HepG2 (cell line): ENCODE measurements around the gene RAB3D. TPM values are rescaled to one million over a fixed set of nuclear protein-coding genes. Genes with fewer than 3 reads are reported as not detected.
A peak's percentile ranks its signal among the peaks of the same experiment; 100 is the strongest.

ENCODE experiments used
- BORCS8-MEF2B ChIP-seq: sonication (generic); formaldehyde crosslinking; IDR thresholded peaks from 2 replicates; pipeline ENCODE4 v1.8.0; 2022; ENCODE audit warnings: mild to moderate bottlenecking, missing genetic modification reagents
- CCDC6 ChIP-seq: sonication (generic); formaldehyde crosslinking; IDR thresholded peaks from 2 replicates; pipeline ENCODE4 v1.8.1; 2022; ENCODE audit warnings: mild to moderate bottlenecking, missing genetic modification reagents, moderate library complexity
- HES4 ChIP-seq: sonication (generic); formaldehyde crosslinking; IDR thresholded peaks from 2 replicates; pipeline ENCODE4 v1.9.0; 2021; ENCODE audit warnings: mild to moderate bottlenecking, missing genetic modification reagents, borderline replicate concordance
- HOXA9 ChIP-seq: sonication (generic); formaldehyde crosslinking; IDR thresholded peaks from 2 replicates; pipeline ENCODE4 v1.8.1; 2022; ENCODE audit warnings: missing genetic modification reagents, mild to moderate bottlenecking, moderate library complexity, borderline replicate concordance
- JUND ChIP-seq: sonication (generic); formaldehyde crosslinking; IDR thresholded peaks from 2 replicates; pipeline ENCODE4 v1.8.0; 2022; ENCODE audit warnings: mild to moderate bottlenecking, missing genetic modification reagents
- MAFF ChIP-seq: IDR thresholded peaks from 2 replicates; pipeline ENCODE4 v1.6.1; 2011; ENCODE audit warnings: low read depth, low read length, improper control_type of control experiment
- MIXL1 ChIP-seq: IDR thresholded peaks from 2 replicates; pipeline ENCODE4 v1.6.1; 2016
- NAIF1 ChIP-seq: sonication (generic); formaldehyde crosslinking; IDR thresholded peaks from 2 replicates; pipeline ENCODE4 v1.5.0; 2020; ENCODE audit warnings: mild to moderate bottlenecking, missing genetic modification reagents, borderline replicate concordance
- PRDM4 ChIP-seq: sonication (generic); formaldehyde crosslinking; IDR thresholded peaks from 2 replicates; pipeline ENCODE4 v1.9.0; 2021; ENCODE audit warnings: missing genetic modification reagents, borderline replicate concordance
- RBAK ChIP-seq: sonication (generic); formaldehyde crosslinking; IDR thresholded peaks from 2 replicates; pipeline ENCODE4 v1.5.1; 2020; ENCODE audit warnings: mild to moderate bottlenecking, missing genetic modification reagents
- REXO4 ChIP-seq: sonication (generic); formaldehyde crosslinking; IDR thresholded peaks from 2 replicates; pipeline ENCODE4 v1.8.0; 2022; ENCODE audit warnings: missing genetic modification reagents, mild to moderate bottlenecking, borderline replicate concordance
- SP4 ChIP-seq: sonication (generic); formaldehyde crosslinking; IDR thresholded peaks from 2 replicates; pipeline ENCODE4 v1.8.1; 2023; ENCODE audit warnings: mild to moderate bottlenecking, missing genetic modification reagents
- TBX2 ChIP-seq: sonication (generic); formaldehyde crosslinking; IDR thresholded peaks from 2 replicates; pipeline ENCODE4 v1.5.0; 2020; ENCODE audit warnings: missing genetic modification reagents, mild to moderate bottlenecking, borderline replicate concordance
- TEAD2 ChIP-seq: sonication (generic); formaldehyde crosslinking; IDR thresholded peaks from 2 replicates; pipeline ENCODE4 v1.9.0; 2021; ENCODE audit warnings: missing genetic modification reagents
- ZBTB25 ChIP-seq: IDR thresholded peaks from 2 replicates; pipeline ENCODE4 v1.6.1; 2018; ENCODE audit warnings: missing genetic modification reagents
- ZBTB34 ChIP-seq: sonication (generic); formaldehyde crosslinking; IDR thresholded peaks from 2 replicates; pipeline ENCODE4 v1.8.0; 2022; ENCODE audit warnings: mild to moderate bottlenecking, missing genetic modification reagents
- ZFX ChIP-seq: sonication (generic); formaldehyde crosslinking; IDR thresholded peaks from 2 replicates; pipeline ENCODE4 v1.4.0; 2020; ENCODE audit warnings: mild to moderate bottlenecking, low read depth, missing genetic modification reagents, moderate library complexity
- ZNF20 ChIP-seq: sonication (generic); formaldehyde crosslinking; IDR thresholded peaks from 2 replicates; pipeline ENCODE4 v1.4.0; 2020; ENCODE audit warnings: mild to moderate bottlenecking, moderate library complexity, missing genetic modification reagents
- ZNF207 ChIP-seq: fragments of 450-650 bp; IDR thresholded peaks from 2 replicates; pipeline ENCODE4 v1.6.1; 2016; ENCODE audit warnings: antibody characterized with exemption, borderline replicate concordance
- ZNF326 ChIP-seq: sonication (generic); formaldehyde crosslinking; IDR thresholded peaks from 2 replicates; pipeline ENCODE4 v1.4.0; 2020; ENCODE audit warnings: missing genetic modification reagents, borderline replicate concordance
- ZNF350 ChIP-seq: sonication (generic); formaldehyde crosslinking; IDR thresholded peaks from 2 replicates; pipeline ENCODE4 v1.4.0; 2020; ENCODE audit warnings: mild to moderate bottlenecking, low read depth, missing genetic modification reagents, borderline replicate concordance
- ZNF549 ChIP-seq: sonication (generic); formaldehyde crosslinking; IDR thresholded peaks from 2 replicates; pipeline ENCODE4 v1.5.0; 2020; ENCODE audit warnings: missing genetic modification reagents
- ZNF605 ChIP-seq: sonication (generic); formaldehyde crosslinking; IDR thresholded peaks from 2 replicates; pipeline ENCODE4 v1.8.0; 2022; ENCODE audit warnings: mild to moderate bottlenecking, missing genetic modification reagents
- ZNF614 ChIP-seq: IDR thresholded peaks from 2 replicates; pipeline ENCODE4 v1.6.1; 2018; ENCODE audit warnings: missing biosample characterization, missing genetic modification reagents, inconsistent platforms, borderline replicate concordance
- ZNF615 ChIP-seq: sonication (generic); formaldehyde crosslinking; IDR thresholded peaks from 2 replicates; pipeline ENCODE4 v1.5.0; 2020; ENCODE audit warnings: mild to moderate bottlenecking, missing genetic modification reagents, borderline replicate concordance
- ZNF737 ChIP-seq: sonication (generic); formaldehyde crosslinking; IDR thresholded peaks from 2 replicates; pipeline ENCODE4 v1.5.0; 2020; ENCODE audit warnings: missing genetic modification reagents, mild to moderate bottlenecking, borderline replicate concordance
- ZSCAN30 ChIP-seq: sonication (generic); formaldehyde crosslinking; IDR thresholded peaks from 2 replicates; pipeline ENCODE4 v1.5.0; 2020; ENCODE audit warnings: mild to moderate bottlenecking, missing genetic modification reagents
- polyA plus RNA-seq, 8 experiments: library from polyadenylated mRNA; depleted of rRNA in 3 of 8; stranded (reverse) in 7 of 8; unstranded in 1 of 8; fragments of >200 nt; fragmentation: Illumina TruSeq in 4 of 8; extraction: Trizol in 4 of 8; gene quantifications; 2 replicates each; pipeline versions ENCODE4 v1.2.1 to v1.2.3, GENCODE V29; 2011 to 2016; ENCODE audit warnings: low read depth in 4 of 8, missing spikeins in 1 of 8, mixed read lengths in 1 of 8; ENCODE audit not compliant: insufficient read depth in 1 of 8
- total RNA-seq, 5 experiments: library from RNA; depleted of rRNA; stranded (reverse); fragments of >200 nt; fragmentation: Illumina TruSeq; extraction: Trizol; gene quantifications; 2 replicates each; pipeline ENCODE4 v1.2.3, GENCODE V29; 2016; ENCODE audit warnings: low read depth in 1 of 5

RAB3D gene
- total and polyA plus RNA-seq, 2 of the 13 experiments (the other 11 are each of a cell fraction or from before 2014, with no cell fraction given), result 2.0 to 16.1 TPM

DNA sequence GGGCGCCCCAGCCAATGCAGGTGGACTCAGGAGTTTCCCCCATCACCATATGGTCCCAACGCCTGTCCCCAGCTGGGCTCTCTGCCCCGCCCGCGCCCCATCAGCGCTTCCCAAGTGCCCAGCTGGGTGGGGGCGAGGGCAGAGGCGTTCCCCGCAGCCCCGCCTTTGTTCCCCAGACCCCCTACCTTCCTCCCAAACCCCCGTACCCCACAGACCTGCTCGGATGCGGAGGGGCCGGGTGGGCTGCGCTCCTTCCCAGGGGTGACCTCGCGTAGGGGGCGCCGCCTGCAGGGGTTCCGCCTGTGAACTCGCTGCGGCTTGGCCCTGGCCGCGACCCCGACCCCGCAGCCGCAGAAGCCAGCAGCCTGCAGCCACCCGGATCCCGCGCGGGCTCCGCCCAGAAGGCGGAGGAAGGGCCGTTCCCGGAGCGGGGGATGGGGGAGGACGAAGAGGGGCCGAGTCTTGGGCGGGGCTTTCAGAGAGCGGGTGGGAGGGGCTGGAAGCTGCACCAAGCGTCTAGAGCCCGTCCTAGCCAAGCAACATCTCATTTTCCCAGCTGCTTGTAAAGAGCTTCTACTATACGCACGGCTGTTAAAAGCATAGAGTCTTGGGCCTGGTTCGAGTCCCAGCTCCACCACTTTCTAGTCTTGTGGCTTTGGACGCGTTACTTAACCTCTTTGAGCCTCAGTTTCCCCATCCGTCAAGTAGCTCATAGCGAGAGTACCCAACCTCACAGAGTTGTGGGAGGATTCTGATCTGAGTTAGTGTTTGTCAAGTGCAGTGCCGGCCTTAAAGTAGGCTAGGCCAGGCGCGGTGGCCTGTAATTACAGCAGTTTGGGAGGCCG, at the start of gene RAB3D (continued):
- TF ChIP-seq HES4 (CRISPR knock-in tag) (no peak), RBAK (CRISPR knock-in tag) (no peak), CCDC6 (CRISPR knock-in tag) (no peak), REXO4 (CRISPR knock-in tag) (no peak), ZNF207 (no peak), JUND (CRISPR knock-in tag) (no peak), BORCS8-MEF2B (CRISPR knock-in tag) (0 out of 2 replicates have a peak, but pooled peaks have one; percentile 24), MAFF (no peak), ZNF20 (CRISPR knock-in tag) (no peak), TBX2 (CRISPR knock-in tag) (no peak), NAIF1 (CRISPR knock-in tag) (no peak), ZNF605 (CRISPR knock-in tag) (0 out of 2 replicates have a peak, but pooled peaks have one; percentile 22), ZBTB25 (CRISPR knock-in tag) (no peak), PRDM4 (CRISPR knock-in tag) (no peak), ZNF615 (no peak), ZNF614 (CRISPR knock-in tag) (no peak), ZNF737 (no peak), ZNF326 (CRISPR knock-in tag) (no peak), ZNF350 (CRISPR knock-in tag) (no peak; the same call in 1 of the 2 replicates), ZNF549 (no peak), ZBTB34 (CRISPR knock-in tag) (no peak), ZFX (CRISPR knock-in tag) (peak; percentile 41; the same call in 1 of the 2 replicates), ZSCAN30 (CRISPR knock-in tag) (no peak), TEAD2 (no peak), HOXA9 (no peak), MIXL1 (no peak), SP4 (CRISPR knock-in tag) (0 out of 2 replicates have a peak, but pooled peaks have one; percentile 26)
